ENCODE results near the gene INTS6L.

DNA sequence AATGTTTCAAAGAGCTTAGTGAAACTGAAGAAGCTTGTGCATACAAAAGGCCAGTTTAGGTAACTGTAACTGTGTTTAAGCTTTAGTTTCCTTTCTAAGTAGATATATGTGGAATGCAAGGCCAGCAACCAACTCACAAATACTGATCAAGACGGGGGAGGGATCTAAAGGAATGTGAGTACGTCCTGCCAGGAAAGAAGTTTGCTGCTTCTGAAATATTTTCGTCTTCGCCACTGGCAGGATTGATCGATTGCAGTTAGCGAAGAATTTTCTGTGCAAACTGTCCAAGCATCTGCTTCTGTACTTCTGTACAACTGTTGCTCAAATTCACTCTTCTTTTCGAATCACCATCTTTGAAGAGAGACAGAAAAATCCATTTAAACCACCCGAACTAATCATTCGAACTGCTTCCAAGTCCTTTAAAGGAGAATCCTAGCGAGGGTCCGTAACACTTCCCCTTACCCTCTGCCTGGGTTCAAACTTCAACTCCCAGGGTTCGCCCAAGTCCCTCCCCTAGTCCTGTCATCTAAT lies 373 bp upstream of the INTS6L start:
- TF ChIP-seq, protein P1, sequence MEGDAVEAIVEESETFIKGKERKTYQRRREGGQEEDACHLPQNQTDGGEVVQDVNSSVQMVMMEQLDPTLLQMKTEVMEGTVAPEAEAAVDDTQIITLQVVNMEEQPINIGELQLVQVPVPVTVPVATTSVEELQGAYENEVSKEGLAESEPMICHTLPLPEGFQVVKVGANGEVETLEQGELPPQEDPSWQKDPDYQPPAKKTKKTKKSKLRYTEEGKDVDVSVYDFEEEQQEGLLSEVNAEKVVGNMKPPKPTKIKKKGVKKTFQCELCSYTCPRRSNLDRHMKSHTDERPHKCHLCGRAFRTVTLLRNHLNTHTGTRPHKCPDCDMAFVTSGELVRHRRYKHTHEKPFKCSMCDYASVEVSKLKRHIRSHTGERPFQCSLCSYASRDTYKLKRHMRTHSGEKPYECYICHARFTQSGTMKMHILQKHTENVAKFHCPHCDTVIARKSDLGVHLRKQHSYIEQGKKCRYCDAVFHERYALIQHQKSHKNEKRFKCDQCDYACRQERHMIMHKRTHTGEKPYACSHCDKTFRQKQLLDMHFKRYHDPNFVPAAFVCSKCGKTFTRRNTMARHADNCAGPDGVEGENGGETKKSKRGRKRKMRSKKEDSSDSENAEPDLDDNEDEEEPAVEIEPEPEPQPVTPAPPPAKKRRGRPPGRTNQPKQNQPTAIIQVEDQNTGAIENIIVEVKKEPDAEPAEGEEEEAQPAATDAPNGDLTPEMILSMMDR (IDR thresholded peaks at IDR 0.05; ENCODE audit: insufficient read depth, low read length, poor library complexity, severe bottlenecking) = no peak
- no peak for TF ChIP-seq EZH2phosphoT487 (conservative IDR thresholded peaks at IDR 0.05; ENCODE audit: low read length)
